PC-3 (cell line): ENCODE results near the gene PMAIP1. TPM values are rescaled to one million over a fixed set of nuclear protein-coding genes. Genes with fewer than 3 reads are reported as not detected.

Experiments
- ATAC-seq: fragments of 200-7000 bp; cut with Tn5 transposase; 2 replicates; pipeline ENCODE4 v1.9.1; 2020; ENCODE audit warnings: mild to moderate bottlenecking, moderate library complexity
- BruUV-seq: library from RNA; stranded (reverse); fragments of 400-500 nt; replicated peaks from 2 replicates; lab custom pipeline; 2021; lab: Mats Ljungman, UMichigan
- CTCF ChIA-PET: fragments of 300-600 bp; sonication (Branson Sonifier 250); formaldehyde crosslinking; loops from one replicate; lab custom pipeline; 2022; ENCODE audit warnings: antibody characterized with exemption; lab: Charles Lee
- POLR2A ChIA-PET: fragments of 300-600 bp; sonication (Branson Sonifier 250); formaldehyde crosslinking; loops from one replicate; lab custom pipeline; 2022; ENCODE audit warnings: antibody characterized with exemption; ENCODE audit not compliant: unreplicated experiment; lab: Charles Lee
- DNase-seq: peaks from one replicate; pipeline ENCODE4 v3.0.0-alpha.2; 2015
- H2AFZ ChIP-seq: fragments of 300-600 bp; sonication (generic); 2 replicates; pipeline ENCODE4 v1.6.0; 2016; ENCODE audit warnings: antibody characterized with exemption, low read length
- H3F3A ChIP-seq: fragments of 300-600 bp; sonication (generic); one replicate; pipeline ENCODE4 v1.6.0; 2017; ENCODE audit warnings: antibody characterized with exemption, low read length, control low read depth, mild to moderate bottlenecking; ENCODE audit not compliant: unreplicated experiment
- H3K27ac ChIP-seq: fragments of 300-600 bp; sonication (generic); 2 replicates; pipeline ENCODE4 v1.5.1; 2016; ENCODE audit warnings: mild to moderate bottlenecking, low read length
- H3K27me3 ChIP-seq: fragments of 300-600 bp; sonication (generic); 2 replicates; pipeline ENCODE4 v1.6.1; 2016; ENCODE audit warnings: low read length, mixed read lengths
- H3K36me3 ChIP-seq: fragments of 300-600 bp; sonication (generic); 2 replicates; pipeline ENCODE4 v1.6.1; 2016; ENCODE audit warnings: low read depth, mixed run types, low read length, mixed read lengths
- H3K4me1 ChIP-seq: fragments of 300-600 bp; sonication (generic); 2 replicates; pipeline ENCODE4 v1.5.1; 2016; ENCODE audit warnings: low read length; ENCODE audit not compliant: insufficient read depth
- H3K4me2 ChIP-seq: fragments of 300-600 bp; sonication (generic); 2 replicates; pipeline ENCODE4 v1.6.0; 2016; ENCODE audit warnings: low read length
- H3K4me3 ChIP-seq: fragments of 300-600 bp; sonication (generic); 2 replicates; pipeline ENCODE4 v1.5.1; 2016; ENCODE audit warnings: mild to moderate bottlenecking, low read length, mixed read lengths
- H3K79me2 ChIP-seq: fragments of 300-600 bp; sonication (generic); 2 replicates; pipeline ENCODE4 v1.6.1; 2017; ENCODE audit warnings: low read length, mixed read lengths
- H3K9ac ChIP-seq: fragments of 300-600 bp; sonication (generic); 2 replicates; pipeline ENCODE4 v1.6.0; 2016; ENCODE audit warnings: mild to moderate bottlenecking, low read length
- H3K9me2 ChIP-seq: fragments of 300-600 bp; sonication (generic); replicated peaks from 2 replicates; pipeline ENCODE4 v1.6.1; 2016; ENCODE audit warnings: mixed run types, low read length, mixed read lengths
- H3K9me3 ChIP-seq: fragments of 300-600 bp; sonication (generic); 2 replicates; pipeline ENCODE4 v1.6.1; 2016; ENCODE audit warnings: low read length, mixed read lengths
- H4K20me1 ChIP-seq: fragments of 300-600 bp; sonication (generic); 2 replicates; pipeline ENCODE4 v1.6.1; 2016; ENCODE audit warnings: low read length, mixed read lengths
- CTCF ChIP-seq: fragments of 300-600 bp; sonication (generic); conservative IDR thresholded peaks from 2 replicates; pipeline ENCODE4 v1.5.1; 2017; ENCODE audit warnings: antibody characterized with exemption, low read depth, mild to moderate bottlenecking, low read length
- EZH2 ChIP-seq: fragments of 300-600 bp; sonication (generic); IDR thresholded peaks from one replicate; pipeline ENCODE4 v1.6.1; 2017; ENCODE audit warnings: antibody characterized with exemption, mild to moderate bottlenecking, low read length; ENCODE audit not compliant: unreplicated experiment
- EZH2phosphoT487 ChIP-seq: fragments of 300-600 bp; sonication (generic); IDR thresholded peaks from 2 replicates; pipeline ENCODE4 v1.6.1; 2018; ENCODE audit warnings: mild to moderate bottlenecking, antibody characterized with exemption, low read length, borderline replicate concordance
- intact Hi-C: fragments of 100-400 bp; cut with micrococcal nuclease; formaldehyde crosslinking; loops from 2 replicates; pipeline ENCODE4 v1.9.0; 2023
- total RNA-seq: library from RNA; depleted of rRNA; stranded (reverse); fragments of >200 nt; gene quantifications from 2 replicates; pipeline ENCODE4 v1.2.3, GENCODE V29; 2014

PMAIP1 gene
- total RNA-seq, 1 experiment from 2014 or later, result 41.5 TPM

- no TSS peak for BruUV-seq
These were observed 33.1 kb upstream of the PMAIP1 start for GRCh38 chr18:59866551-59867269.

GRCh38 chr18:59867337-59868104, 32.3 kb upstream of the PMAIP1 start:
- no peaks in the 10 kb centered on the region for H3K9me3 ChIP-seq
- H3K36me3 ChIP-seq, result no peaks in the 10 kb centered on the region
- H3K4me3 ChIP-seq, result no peak overlapping the region
- no peak for DNase-seq
- no peaks in the 10 kb centered on the region for H3F3A ChIP-seq
- no peak overlapping the region for H2AFZ ChIP-seq
- BruUV-seq, result no TSS peak
- H3K4me2 ChIP-seq, result no peak overlapping the region
- no peak for ATAC-seq
- H3K27ac ChIP-seq, result no peak overlapping the region
- CTCF ChIA-PET, result no interaction called here
- no peaks in the 10 kb centered on the region for H3K9me2 ChIP-seq
- no peak overlapping the region for H3K9ac ChIP-seq
- no peaks in the 10 kb centered on the region for H3K4me1 ChIP-seq
- TF ChIP-seq CTCF (no peak), EZH2phosphoT487 (no peak), EZH2 (no peak)
- POLR2A ChIA-PET, result no interaction called here
- no peaks in the 10 kb centered on the region for H3K27me3 ChIP-seq
- no peaks in the 10 kb centered on the region for H4K20me1 ChIP-seq
- H3K79me2 ChIP-seq, result no peaks in the 10 kb centered on the region
- intact Hi-C loops, result no loop called here

More at GRCh38 chr18:59866551-59867269, 33.1 kb upstream of the PMAIP1 start:
- intact Hi-C loops, result no loop called here
- H4K20me1 ChIP-seq, result no peaks in the 10 kb centered on the region
- ChIA-PET POLR2A (no interaction called here), CTCF (no interaction called here)
- ATAC-seq (no peak), DNase-seq (no peak)
- H3K4me1 ChIP-seq, result no peaks in the 10 kb centered on the region
- TF ChIP-seq CTCF, result no peak
- no peak for TF ChIP-seq EZH2phosphoT487
- TF ChIP-seq EZH2, result no peak
- no peaks in the 10 kb centered on the region for H3K9me2 ChIP-seq
- no peaks in the 10 kb centered on the region for H3K36me3 ChIP-seq
- H3K4me3 ChIP-seq, result no peak overlapping the region
- no peaks in the 10 kb centered on the region for H3K79me2 ChIP-seq
- H3K9ac ChIP-seq, result no peak overlapping the region
- H3F3A ChIP-seq, result no peaks in the 10 kb centered on the region
- no peaks in the 10 kb centered on the region for H3K27me3 ChIP-seq
- no peaks in the 10 kb centered on the region for H3K9me3 ChIP-seq
- H3K4me2 ChIP-seq, result no peak overlapping the region
- H3K27ac ChIP-seq, result no peak overlapping the region
- no peak overlapping the region for H2AFZ ChIP-seq
